ENCODE data around the gene SYTL1.

Gene SYTL1

DNA sequence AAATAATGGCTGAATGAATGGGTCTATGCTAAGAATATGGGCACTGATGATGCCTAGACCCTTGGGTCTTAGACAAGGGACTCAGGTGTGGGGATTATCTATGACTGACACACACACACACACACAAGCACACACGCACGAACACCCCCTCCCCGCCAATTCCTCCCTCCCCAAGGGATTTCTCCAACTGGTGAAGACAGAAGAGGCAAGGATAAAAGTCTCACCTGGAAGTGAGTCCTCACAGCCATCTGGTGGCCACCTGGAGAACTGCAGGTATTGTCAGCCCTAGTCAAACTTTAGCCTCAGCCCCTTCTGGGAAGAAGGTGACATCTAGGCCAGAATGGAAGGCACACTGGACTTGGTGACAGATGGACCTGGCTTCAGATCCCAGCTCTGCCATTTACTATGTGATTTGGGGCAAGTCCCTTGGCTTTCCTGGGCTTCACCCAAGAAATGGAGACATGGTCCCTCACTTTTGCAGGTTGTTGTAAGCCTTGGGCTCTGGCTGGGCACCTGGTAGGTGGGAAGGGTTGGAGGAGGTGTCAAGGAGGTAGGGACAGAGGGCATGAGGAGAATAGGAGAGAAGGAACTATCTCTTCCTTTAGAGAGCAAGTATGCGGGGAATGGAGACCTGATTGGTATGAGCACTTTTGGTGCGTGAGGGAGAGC is 46.6 kb downstream of the SYTL1 start:
- Mint-ChIP-seq H3K36me3 (no peaks in the 10 kb centered on the region), H3K27ac (no peak overlapping the region), H3K4me1 (peaks cover 15% of the 10 kb centered on the region), H3K9me3 (no peaks in the 10 kb centered on the region), H3K27me3 (peaks cover 2% of the 10 kb centered on the region), H3K4me3 (no peak overlapping the region)
- peak; percentile 70 to 79 for DNase-seq (ENCODE audit: low spot score in 2 of 2)
- peak; percentile 14 for ATAC-seq (ENCODE audit: low read depth)

DNA sequence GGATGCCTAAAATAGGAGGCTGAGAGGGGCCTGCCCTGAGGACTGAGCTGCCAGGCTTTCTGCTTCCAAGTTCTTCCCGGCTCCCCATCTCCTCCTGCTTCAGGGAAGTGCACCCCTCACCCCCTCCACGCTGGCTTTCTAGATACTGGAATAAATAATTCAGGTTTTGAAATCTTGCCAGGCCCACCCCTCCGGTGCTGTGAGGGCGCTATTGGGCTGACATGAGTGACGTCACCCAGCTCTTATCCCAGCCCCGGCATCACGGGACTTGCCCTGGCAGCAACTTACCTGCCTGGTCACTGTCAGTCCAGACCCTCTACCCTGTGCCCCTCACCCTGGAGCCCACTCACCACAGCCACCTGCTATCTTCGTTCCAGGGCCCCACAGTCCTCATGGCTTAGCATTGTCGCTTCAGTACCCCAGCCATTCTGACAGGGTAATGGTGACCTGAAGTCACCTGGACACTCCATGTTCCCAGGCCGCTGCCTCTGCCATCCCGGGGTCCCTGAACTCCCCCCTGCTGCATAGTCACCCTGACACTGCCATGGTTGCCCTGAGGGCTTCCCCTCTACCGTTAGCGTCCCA is 49.8 kb downstream of the SYTL1 start:
- no peaks in the 10 kb centered on the region for H3K9me3 Mint-ChIP-seq
- peak overlapping the region; percentile 88 for H3K4me3 Mint-ChIP-seq
- H3K27ac Mint-ChIP-seq = peak overlapping the region; percentile 92
- ATAC-seq (ENCODE audit: low read depth) = no peak
- H3K36me3 Mint-ChIP-seq = no peaks in the 10 kb centered on the region
- H3K27me3 Mint-ChIP-seq = peaks cover 2% of the 10 kb centered on the region
- peak in 1 of 2 donors; percentile 33 for DNase-seq (ENCODE audit: low spot score in 2 of 2)
- H3K4me1 Mint-ChIP-seq = peaks cover 13% of the 10 kb centered on the region

- H3K27me3 Mint-ChIP-seq = no peaks in the 10 kb centered on the region
- DNase-seq (ENCODE audit: low spot score in 2 of 2) (peak; percentile 86), ATAC-seq (ENCODE audit: low read depth) (peak; percentile 89)
- peak within 1 kb of the TSS; percentile 92 for H3K27ac Mint-ChIP-seq
- no peaks in the 10 kb centered on the region for H3K36me3 Mint-ChIP-seq
- H3K9me3 Mint-ChIP-seq = no peaks in the 10 kb centered on the region
- peaks cover 13% of the 10 kb centered on the region for H3K4me1 Mint-ChIP-seq
- H3K4me3 Mint-ChIP-seq = peak within 1 kb of the TSS; percentile 88
Measured at GRCh38 chr1:27392096-27392777, 50.4 kb downstream of the SYTL1 start, which contains the start of gene GPR3. GPR3 (plus strand) TSS chr1:27392622; CDS start chr1:27393799, 1,177 bp downstream.

DNA sequence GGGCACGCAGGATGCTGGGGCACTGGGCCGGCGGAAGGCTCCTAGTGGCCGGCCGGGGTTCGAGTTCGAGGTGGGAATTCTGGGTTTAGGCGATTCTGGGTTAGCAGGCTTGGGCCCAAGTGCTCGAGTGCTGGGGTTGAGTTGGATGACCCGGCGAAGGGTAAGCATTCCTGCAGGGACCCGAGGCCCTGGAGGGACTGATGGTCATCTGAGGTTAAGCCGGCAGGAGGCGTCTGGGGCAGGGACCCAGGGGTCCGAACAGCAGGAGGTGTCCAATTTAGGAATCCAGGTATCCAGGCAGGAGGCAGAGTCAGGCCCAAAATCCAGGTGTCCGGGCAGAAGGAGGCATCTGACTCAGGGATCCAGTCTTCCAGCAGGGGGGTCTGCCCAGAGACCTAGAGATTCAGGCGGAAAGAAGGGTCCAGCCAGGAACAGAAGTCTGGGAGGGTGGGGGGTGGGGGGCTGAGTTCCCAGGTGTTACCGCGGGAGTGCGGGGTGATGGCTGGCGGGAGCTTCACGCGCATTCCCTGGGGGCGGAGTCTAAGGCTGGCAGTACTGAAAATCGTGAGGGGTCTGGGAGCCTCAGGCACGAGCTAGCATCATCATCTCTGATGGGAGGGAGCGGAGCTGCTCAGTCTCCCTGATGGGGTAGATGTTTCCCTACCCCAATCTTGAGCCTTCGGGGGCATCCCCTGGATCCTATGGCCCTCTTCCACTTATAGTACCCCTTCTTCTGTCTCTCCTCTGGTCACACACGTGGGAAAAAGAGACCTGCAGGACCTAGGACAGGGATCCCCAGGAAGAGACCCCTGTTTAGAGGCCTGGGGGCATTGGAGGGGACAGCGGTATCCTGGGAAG is 51.2 kb downstream of the SYTL1 start:
- Mint-ChIP-seq H3K4me3 (peak overlapping the region; percentile 57), H3K9me3 (no peaks in the 10 kb centered on the region), H3K27me3 (no peaks in the 10 kb centered on the region), H3K36me3 (no peaks in the 10 kb centered on the region), H3K4me1 (peaks cover 13% of the 10 kb centered on the region), H3K27ac (no peak overlapping the region)
- ATAC-seq (ENCODE audit: low read depth) (no peak), DNase-seq (ENCODE audit: low spot score in 2 of 2) (no peak)

- peak overlapping the region; percentile 4 for H3K27ac Mint-ChIP-seq
- DNase-seq (ENCODE audit: low spot score in 2 of 2) (no peak), ATAC-seq (ENCODE audit: low read depth) (no peak)
- no peaks in the 10 kb centered on the region for H3K27me3 Mint-ChIP-seq
- no peak overlapping the region for H3K4me3 Mint-ChIP-seq
- no peaks in the 10 kb centered on the region for H3K9me3 Mint-ChIP-seq
- H3K4me1 Mint-ChIP-seq = peaks cover 10% of the 10 kb centered on the region
- no peaks in the 10 kb centered on the region for H3K36me3 Mint-ChIP-seq
Measured at GRCh38 chr1:27393641-27394281, 51.9 kb downstream of the SYTL1 start.

GRCh38 chr1:27394282-27394658 is 52.4 kb downstream of the SYTL1 start:
- Mint-ChIP-seq H3K27me3 (no peaks in the 10 kb centered on the region), H3K4me3 (peak overlapping the region; percentile 35), H3K9me3 (no peaks in the 10 kb centered on the region), H3K4me1 (peaks cover 10% of the 10 kb centered on the region), H3K36me3 (no peaks in the 10 kb centered on the region), H3K27ac (peak overlapping the region; percentile 4)
- ATAC-seq (ENCODE audit: low read depth) (no peak), DNase-seq (ENCODE audit: low spot score in 2 of 2) (no peak)

- Mint-ChIP-seq H3K27ac (peak overlapping the region; percentile 4), H3K4me1 (peaks cover 10% of the 10 kb centered on the region), H3K36me3 (no peaks in the 10 kb centered on the region), H3K4me3 (no peak overlapping the region), H3K9me3 (no peaks in the 10 kb centered on the region), H3K27me3 (no peaks in the 10 kb centered on the region)
- DNase-seq (ENCODE audit: low spot score in 2 of 2) (no peak), ATAC-seq (ENCODE audit: low read depth) (no peak)
Measured at GRCh38 chr1:27394925-27395324, 53.1 kb downstream of the SYTL1 start.

GRCh38 chr1:27395441-27396195 is 53.8 kb downstream of the SYTL1 start:
- ATAC-seq (ENCODE audit: low read depth) = peak; percentile 50

DNA sequence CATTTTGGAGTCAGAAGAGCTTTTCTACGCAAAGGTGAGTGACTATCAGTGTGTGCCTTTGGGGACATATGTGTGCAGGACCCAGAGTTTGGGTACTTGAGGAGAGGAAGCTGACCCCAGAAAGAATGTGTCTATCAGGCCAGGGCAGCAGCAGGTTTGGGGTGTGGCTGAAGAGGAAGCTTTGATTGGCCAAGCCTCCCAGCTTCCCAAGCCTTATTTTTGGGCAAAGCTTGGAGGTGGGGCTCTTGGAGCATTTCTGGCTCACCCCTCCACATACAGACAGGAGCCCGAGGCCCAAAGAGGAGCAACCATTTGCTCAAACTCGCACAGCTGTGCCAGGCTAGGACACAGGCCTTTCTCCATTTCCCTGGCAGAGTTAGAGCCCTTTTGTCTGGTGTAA is 55.3 kb downstream of the SYTL1 start:
- H3K27ac Mint-ChIP-seq = no peak overlapping the region
- no peaks in the 10 kb centered on the region for H3K36me3 Mint-ChIP-seq
- ATAC-seq (ENCODE audit: low read depth) = no peak
- no peak for DNase-seq (ENCODE audit: low spot score in 2 of 2)
- peaks cover 12% of the 10 kb centered on the region for H3K4me1 Mint-ChIP-seq
- no peaks in the 10 kb centered on the region for H3K9me3 Mint-ChIP-seq
- no peak overlapping the region for H3K4me3 Mint-ChIP-seq
- H3K27me3 Mint-ChIP-seq = no peaks in the 10 kb centered on the region

More at GRCh38 chr1:27395441-27396195, 53.8 kb downstream of the SYTL1 start:
- Mint-ChIP-seq H3K27ac (no peak overlapping the region), H3K4me3 (no peak overlapping the region), H3K27me3 (no peaks in the 10 kb centered on the region), H3K9me3 (no peaks in the 10 kb centered on the region), H3K4me1 (peaks cover 10% of the 10 kb centered on the region), H3K36me3 (no peaks in the 10 kb centered on the region)
- peak; percentile 83 to 87 for DNase-seq (ENCODE audit: low spot score in 2 of 2)

- no peaks in the 10 kb centered on the region for H3K36me3 Mint-ChIP-seq
- H3K27ac Mint-ChIP-seq = peak overlapping the region; percentile 35
- no peak for ATAC-seq (ENCODE audit: low read depth)
- no peaks in the 10 kb centered on the region for H3K9me3 Mint-ChIP-seq
- no peaks in the 10 kb centered on the region for H3K27me3 Mint-ChIP-seq
- DNase-seq (ENCODE audit: low spot score in 2 of 2) = no peak
- no peak overlapping the region for H3K4me3 Mint-ChIP-seq
- H3K4me1 Mint-ChIP-seq = peaks cover 15% of the 10 kb centered on the region
Measured at GRCh38 chr1:27397749-27398148, 55.9 kb downstream of the SYTL1 start.

DNA sequence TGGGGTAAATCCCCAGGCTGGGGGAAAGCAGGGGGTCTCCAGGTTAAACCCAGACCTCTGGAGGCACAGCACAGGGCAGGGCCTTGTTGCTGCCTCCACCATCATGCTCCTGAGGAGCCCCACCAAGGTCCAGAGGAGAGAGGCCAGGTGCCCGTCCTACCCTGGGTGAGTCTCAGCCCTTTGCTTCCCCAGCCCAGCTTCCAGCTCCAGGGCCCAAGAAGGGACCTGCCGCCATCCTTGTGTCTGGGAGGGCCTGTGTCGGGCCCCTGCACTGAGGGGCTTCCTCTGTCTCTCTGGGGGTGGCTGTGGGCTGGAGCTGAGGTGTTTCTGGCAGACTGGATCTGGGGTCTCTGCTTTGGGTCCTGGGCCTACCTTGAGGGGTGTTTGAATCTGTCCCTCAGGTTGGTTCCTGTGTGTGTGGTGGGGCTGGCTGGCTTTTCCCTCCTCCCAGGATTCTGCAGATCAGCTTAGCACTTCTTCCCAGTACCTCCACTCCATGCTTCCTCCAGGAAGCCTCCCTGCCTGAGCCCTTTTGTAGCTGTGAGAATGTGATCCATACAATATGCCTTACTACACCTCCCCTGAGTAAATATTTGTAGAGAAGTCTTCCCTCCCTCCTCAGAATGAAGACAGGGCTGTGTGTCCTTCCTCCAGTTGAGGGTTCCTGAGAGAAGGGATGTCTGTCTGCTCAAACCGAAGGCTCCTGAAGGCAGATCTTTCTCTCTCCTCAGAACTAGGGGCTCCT is 56.8 kb downstream of the SYTL1 start:
- no peak overlapping the region for H3K4me3 Mint-ChIP-seq
- no peaks in the 10 kb centered on the region for H3K36me3 Mint-ChIP-seq
- no peak for ATAC-seq (ENCODE audit: low read depth)
- no peaks in the 10 kb centered on the region for H3K9me3 Mint-ChIP-seq
- peaks cover 20% of the 10 kb centered on the region for H3K4me1 Mint-ChIP-seq
- no peak for DNase-seq (ENCODE audit: low spot score in 2 of 2)
- peak overlapping the region; percentile 41 for H3K27ac Mint-ChIP-seq
- H3K27me3 Mint-ChIP-seq = no peaks in the 10 kb centered on the region

GRCh38 chr1:27399251-27400025 is 57.6 kb downstream of the SYTL1 start:
- peaks cover 28% of the 10 kb centered on the region for H3K4me1 Mint-ChIP-seq
- ATAC-seq (ENCODE audit: low read depth) = no peak
- DNase-seq (ENCODE audit: low spot score in 2 of 2) = no peak
- H3K9me3 Mint-ChIP-seq = no peaks in the 10 kb centered on the region
- peak overlapping the region; percentile 41 for H3K27ac Mint-ChIP-seq
- no peaks in the 10 kb centered on the region for H3K27me3 Mint-ChIP-seq
- H3K4me3 Mint-ChIP-seq = no peak overlapping the region
- H3K36me3 Mint-ChIP-seq = no peaks in the 10 kb centered on the region
